GM19468 (cell line): ENCODE results near the gene MYRIP.
A peak's percentile ranks its signal among the peaks of the same experiment; 100 is the strongest.
"Not testable (repeated sequence)": the region's sequence is repeated elsewhere in the genome, so short reads cannot be mapped to it uniquely, and the experiment has no call there.

Experiments
- ATAC-seq: cut with Tn5 transposase; IDR thresholded peaks from one replicate; pipeline ENCODE4 v1.9.1; 2021; ENCODE audit warnings: mild to moderate bottlenecking, moderate library complexity, moderate number of reproducible peaks; ENCODE audit not compliant: unreplicated experiment; ENCODE audit errors: extremely low read depth

Gene MYRIP

DNA sequence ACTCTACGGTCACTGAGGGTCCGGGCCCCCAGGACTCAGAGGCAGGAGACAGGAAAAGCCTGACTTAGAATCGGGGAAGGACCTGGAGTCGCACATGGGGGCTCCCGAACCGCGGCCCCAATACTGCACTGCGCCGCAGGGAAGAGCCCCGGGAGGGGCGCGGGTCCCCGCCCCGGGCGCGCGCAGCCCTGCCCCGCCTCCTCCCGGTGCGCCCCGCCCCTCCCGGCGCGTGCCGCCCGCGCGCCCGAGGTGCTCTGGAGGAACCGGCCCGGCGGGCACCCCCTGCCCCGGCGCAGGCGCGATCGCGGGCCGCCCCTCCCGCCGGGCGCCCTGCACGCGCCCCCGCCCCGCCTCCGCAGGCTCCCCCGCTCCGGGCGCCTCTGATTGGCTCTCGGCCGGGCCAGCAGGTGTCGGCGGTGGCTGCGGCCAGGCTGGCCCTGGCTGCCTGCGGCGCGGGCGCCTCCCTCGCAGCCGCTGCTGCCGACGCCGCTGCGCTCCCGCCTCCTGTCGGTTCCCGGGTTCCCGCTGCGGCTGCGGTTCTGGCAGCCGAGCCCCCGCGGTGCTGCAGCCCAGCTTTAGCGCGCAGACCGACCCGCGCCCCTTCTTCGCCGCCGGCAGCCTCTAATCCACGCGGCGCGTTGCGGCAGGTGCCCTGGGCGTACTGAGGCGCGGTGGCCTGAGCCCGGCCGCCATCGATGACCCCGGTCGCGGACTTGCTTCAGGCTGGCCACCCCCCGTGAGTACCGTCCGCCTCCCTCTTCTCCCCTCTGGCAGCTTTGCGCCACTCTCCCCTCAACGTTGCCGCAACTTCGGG, at the start of gene MYRIP:
MYRIP (plus strand) TSS at position 429 of the 814 bp plus-strand sequence. CDS start 91,208 bp downstream, outside the sequence.
- ATAC-seq: peak; percentile 55

DNA sequence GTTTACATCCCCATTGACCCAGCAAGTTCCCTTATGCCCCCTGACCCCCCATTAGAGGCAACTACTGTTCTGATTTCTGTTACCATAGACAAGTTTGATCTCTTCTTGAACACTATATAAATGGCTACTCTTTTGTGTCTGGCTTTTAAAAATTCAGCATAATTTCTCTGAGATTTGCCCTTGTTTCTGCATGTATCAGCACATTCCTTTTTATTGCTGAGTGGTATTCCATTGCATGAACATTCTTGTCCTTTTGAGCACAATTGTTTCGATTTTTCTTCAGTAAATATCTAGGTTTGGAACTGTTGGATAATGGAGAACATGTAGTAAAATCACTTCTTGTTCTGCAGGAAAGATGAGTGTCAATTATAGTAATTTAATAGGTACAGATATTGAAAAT, 49.1 kb upstream of the MYRIP start:
- ATAC-seq: no peak

DNA sequence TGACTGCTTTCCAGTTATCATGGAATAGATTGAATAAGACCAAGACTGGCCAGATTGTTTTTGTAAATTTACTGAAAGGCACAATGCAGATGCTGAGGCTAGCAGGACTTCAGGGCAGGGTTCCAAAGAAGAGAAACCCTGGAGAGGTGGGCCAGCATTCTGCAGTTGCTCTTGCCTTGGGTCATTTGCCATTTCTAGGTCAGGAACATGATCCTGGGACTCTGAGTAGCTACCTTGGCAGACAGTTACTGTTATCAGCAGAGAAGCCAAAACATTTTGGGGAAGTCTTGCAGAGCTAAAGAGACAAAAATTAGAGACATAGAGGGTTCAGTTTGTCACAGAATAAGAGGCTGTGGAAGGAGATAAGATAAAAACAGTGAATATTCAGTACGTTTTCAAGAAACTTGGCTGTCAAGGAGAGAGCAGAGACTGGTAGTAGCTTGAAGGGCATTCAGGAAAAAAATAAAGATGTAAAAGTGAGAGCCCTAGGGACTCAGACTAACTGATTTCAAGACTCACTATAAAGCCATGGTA, 46.8 kb upstream of the MYRIP start:
- ATAC-seq: no peak

DNA sequence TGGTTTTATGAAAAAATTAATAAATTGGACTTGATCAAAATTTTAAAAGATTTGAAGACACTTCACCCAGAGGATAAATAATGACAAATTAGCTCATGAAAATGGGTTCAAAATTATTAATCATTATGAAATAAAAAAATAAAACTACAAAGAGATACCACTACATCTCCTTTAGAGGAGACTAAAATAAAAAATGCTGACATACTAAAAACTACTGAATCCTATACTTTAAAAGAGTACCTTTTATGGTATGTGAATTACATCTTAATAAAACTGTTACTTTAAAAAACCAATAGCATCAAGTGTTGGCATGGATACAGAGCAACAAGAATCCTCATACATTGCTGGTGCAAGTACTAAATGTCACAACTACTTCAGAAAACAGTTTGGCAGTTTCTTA, 46.0 kb upstream of the MYRIP start:
- no peak for ATAC-seq

DNA sequence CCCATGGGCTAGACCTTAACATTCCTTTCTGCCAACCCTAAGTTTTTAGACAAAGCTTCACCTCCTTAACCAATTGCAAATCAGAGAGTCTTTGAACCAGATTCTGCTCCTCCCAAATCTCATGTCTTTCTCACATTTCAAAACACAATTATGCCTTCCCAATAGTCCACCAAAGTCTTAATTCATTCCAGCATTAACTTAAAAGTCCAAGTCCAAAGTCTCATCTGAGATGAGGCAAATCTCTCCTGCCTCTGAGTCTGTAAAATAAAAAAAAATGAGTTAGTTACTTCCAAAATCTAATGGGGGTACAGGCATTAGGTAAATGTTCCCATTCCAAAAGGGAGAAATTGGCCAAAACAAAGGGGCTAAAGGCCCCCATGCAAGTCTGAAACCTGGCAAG, 43.8 kb upstream of the MYRIP start:
- ATAC-seq: no peak

DNA sequence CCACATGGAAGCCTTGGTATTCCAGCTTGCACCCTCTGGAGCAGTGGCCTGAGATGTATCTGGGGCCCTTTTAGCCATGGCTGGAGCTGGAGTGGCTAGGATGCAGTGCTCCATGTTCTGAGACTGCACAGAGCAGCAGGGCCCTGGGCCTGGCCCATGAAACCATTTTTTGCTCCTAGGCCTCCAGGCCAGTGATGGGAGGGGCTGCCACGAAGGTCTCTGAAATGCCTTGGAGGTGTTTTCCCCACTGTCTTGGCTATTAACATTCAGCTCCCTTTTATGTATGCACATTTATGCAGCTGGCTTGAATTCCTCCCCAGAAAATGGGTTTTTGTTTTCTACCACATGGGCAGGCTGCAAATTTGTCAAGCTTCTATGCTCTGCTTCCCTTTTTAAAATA, 43.0 kb upstream of the MYRIP start:
- no peak for ATAC-seq

DNA sequence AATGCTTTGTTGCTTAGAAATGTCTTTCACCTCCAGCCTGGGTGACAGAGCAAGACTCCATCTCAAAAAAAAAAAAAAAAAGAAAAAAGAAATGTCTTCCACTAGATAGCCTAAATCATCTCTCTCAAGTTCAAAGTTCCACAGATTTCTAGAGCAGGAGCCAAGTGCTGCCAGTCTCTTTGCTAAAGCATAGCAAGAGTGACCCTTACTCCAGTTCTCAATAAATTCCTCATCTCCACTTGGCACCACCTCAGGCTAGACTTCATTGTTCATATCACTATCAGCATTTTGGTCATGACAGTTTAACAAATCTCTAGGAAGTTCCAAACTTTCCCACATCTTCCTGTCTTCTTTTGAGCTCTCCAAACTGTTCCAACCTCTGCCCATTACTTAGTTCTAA, 42.5 kb upstream of the MYRIP start:
- ATAC-seq: not testable (repeated sequence)

DNA sequence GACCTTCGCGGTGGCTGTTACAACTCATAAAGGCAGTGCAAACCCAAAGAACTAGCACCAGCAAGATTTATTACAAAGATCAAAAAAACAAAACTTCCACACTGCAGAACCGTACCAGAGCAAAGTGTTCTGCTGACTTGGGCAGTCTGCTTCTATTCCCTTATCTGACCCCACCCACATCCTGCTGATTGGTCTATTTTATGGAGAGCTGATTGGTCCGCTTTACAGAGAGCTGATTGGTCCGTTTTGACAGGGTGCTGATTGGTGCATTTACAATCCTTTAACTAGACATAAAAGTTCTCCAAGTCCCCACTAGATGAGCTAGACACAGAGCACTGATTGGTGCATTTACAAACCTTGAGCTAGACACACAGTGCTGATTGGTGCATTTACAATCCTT, 31.2 kb upstream of the MYRIP start:
- not testable (repeated sequence) for ATAC-seq

DNA sequence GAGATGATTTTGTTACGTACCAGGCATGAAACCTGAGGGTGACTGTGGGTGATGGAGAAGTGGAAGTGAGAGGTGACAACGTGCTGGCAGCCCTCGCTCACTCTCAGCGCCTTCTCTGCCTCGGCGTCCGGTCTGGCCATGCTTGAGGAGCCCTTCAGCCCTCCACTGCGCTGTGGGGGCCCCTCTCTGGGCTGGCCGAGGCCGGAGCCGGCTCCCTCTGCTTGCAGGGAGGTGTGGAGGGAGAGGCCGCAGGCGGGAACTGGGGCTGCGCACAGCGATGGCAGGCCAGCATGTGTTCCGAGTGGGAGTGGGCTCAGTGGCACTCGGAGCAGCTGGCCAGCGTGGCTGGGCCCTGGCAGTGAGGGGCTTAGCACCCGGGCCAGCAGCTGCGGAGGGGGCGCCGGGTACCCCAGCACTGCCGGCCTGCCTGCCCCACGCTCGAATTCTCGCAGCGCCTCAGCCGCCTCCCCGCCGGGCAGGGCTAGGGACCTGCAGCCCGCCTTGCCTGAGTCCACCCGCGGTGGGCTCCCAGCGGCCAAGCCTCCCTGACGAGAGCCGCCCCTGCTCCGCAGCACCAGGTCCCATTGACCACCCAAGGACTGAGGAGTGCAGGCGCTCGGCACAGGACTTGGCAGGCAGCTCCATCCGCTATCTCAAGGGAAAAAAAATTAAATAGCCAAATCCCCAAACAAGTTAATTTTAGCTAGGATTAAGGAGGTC, 29.7 kb upstream of the MYRIP start:
- ATAC-seq: no peak

DNA sequence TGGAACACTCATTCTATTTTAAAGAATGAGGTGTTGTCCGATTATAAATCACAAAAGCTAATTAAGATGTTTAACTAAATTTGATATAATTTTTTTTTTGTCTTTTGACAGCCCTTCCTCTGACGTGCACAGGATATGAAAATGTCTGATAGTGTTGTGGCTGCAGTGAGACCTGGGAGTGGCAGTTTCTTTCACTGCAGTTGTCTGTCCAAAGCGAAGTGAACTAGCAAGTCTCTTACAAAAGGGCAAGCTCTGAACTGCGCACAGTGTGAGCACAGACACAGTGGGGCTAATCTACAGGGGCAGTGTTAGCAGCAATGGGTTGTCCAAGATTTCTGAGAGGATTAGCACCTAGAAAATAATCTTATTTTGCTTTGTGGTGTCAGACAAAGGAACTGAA, 29.1 kb upstream of the MYRIP start:
- no peak for ATAC-seq

DNA sequence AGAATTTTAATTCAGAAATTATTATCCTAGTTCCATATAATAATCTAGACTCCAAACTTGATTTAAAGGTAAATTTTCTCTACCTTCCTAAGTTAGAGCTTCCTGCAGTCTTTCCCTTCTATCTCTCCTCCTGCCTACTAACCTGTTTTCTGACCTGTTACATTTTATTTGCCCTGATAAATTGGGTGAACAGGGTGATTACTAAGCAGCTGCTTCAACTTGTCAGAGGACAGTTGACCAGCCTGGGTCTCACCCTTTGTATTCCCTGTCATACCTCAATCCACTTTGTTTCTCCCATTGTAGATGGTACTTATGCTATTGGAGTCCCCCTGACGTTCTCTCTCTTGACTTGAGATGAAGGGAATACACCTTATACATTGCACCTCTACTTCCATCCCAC, 28.4 kb upstream of the MYRIP start:
- no peak for ATAC-seq

DNA sequence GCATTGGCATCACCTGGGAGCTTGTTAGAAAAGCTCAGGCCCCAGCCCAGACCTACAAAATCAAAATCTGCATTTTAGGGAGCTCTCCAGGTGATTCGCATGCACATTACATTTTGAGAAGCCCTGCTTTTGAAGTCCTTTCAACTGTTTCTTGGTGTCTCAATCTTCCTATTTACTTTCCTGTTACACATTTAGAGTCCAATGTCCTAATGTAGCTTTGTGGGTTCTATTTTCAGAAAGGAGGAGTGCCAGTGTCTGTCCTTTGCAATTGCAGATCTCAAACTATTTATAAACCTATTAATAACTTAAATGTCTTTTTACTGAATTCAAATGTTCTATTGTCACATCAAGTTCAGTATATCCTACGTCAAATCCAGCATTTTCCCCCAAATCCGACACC, 27.8 kb upstream of the MYRIP start:
- ATAC-seq: no peak

DNA sequence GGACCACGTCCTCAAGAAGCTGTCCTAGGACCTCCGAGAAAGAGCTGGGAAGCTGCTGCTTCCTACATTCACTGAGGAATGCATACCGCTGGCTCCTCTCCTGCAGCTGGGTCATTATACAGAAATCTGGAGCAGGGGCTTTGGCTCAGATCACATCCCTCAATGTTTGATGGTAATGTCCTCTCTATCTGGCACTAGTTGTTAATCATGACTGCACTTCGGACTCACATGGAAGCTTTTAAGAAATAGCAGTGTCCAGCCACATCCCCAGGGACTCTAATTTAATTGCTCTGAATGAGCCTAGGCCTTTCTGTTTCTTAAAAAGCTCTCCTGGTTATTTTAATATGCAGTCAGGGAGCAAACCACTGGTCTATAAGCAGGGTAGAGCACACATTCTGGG, 25.7 kb upstream of the MYRIP start:
- ATAC-seq: no peak

DNA sequence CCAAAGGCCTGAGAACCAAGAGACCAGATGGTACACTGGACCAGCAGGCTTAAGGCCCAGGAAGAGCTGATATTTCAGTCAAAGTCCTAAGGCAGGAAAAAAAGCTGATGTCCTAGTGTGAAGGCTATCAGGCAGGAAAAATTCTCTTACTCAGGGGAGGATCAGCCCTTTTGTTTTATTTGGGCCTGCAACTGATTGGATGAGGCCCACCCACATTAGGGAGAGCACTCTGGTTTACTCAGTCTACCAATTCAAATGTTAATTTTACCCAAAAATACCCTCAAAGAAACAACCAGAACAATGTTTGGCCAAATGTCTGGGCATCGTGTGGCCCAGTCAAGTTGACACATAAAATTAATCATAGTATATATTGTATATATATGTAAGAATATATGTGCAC, 24.5 kb upstream of the MYRIP start:
- ATAC-seq: no peak

DNA sequence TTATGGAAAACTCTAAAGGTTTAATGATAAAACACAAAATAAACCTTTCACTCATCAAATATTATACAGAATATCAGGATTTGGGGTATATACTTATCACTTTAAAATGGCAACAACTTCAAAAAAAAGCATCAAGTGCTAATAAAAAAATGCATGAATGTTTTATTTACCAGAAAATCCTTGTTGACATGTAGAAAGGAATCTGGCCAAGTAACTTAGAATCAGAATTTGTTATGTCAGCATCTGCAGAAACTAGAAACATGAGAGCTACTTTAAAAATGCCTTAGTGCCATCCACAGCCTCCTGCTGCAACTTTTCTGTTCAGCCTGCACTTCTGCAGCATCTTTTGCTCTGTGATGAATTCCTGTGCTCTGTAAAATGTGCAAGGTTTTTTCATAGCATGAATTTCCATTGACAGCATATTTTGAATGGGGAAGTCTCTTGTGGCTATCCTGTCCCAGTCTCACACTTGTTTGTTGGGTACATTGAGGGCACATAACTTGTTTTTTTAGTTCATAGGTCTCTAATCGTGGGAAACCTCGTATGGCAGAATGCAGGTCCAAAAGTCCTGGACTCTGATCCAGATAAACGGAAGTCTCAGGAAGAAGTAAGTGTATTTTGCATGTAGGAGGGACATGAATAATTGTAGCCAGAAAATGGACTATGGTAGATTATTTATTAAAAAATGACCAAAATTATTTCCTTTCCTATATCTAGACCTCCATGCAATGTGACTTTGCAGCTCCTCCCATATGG, 21.1 kb upstream of the MYRIP start:
- no peak for ATAC-seq

DNA sequence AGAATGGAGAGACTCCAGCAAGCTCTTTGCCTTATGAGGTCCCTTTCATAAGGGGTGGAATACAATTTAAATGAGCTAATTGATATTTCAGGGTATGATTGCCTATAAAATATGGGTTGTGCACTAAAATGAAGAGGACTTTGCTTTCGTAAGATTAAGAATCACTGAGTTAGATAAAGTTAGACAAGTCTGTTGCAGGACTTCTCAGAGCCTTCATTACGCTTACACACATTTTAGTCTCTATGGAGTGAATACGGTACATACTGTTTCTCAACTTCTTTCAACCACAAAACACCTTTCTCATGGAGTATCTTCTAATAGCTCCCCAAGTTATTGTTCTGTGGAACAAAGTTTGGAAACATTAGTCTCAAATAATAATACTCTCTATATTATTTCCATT, 17.8 kb upstream of the MYRIP start:
- ATAC-seq: no peak

DNA sequence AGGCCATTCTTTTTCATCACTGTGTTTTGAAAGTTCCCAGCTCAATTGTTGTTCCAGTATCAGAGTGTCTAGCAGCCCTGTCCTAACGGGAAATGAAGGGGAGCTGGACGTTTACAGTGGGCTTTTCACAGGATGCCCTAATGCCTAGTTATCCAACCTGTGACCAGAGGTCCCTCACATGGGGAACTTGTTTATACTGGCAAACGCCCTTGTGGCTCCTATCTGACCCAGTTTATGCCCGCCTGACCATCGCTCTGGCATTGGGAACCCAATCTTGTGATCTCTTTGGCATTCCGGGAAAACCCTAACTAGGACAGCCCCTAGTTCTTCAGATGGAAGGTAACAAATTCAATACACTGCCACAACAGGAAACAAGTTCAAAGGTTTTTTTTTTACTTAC, 14.5 kb upstream of the MYRIP start:
- ATAC-seq: no peak

DNA sequence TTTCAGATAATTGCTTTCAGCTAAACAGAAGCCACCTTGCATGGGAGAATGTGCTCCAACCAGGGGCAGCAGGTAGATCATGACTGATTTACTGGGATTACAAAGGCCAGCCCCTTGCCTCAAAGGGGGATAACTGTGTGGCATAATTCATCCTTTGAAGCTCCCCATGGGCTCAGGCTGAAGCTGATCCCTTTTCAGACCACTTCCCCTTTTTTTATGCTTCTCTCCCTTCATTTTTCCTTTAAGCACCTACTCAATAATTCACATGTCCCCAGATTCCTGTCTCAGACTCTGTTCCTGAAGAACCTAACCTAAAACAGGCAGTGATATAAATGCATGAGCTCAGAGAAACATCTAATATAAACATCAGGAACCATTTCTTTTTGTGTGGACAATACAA, 8.2 kb upstream of the MYRIP start:
- no peak for ATAC-seq

DNA sequence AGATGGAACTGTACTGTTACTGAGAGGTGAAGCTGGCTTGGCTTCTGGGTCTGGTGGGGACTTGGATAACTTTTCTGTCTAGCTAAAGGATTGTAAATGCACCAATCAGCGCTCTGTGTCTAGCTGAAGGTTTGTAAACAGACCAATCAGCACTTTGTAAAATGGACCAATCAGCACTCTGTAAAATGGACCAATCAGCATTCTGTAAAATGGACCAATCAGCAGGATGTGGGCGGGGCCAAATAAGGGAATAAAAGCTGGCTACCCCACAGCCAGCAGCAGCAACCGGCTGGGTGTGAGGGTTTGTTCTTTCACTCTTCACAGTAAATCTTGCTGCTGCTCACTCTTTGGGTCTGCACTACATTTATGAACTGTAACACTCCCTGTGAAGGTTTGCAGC, 6.9 kb upstream of the MYRIP start:
- not testable (repeated sequence) for ATAC-seq

DNA sequence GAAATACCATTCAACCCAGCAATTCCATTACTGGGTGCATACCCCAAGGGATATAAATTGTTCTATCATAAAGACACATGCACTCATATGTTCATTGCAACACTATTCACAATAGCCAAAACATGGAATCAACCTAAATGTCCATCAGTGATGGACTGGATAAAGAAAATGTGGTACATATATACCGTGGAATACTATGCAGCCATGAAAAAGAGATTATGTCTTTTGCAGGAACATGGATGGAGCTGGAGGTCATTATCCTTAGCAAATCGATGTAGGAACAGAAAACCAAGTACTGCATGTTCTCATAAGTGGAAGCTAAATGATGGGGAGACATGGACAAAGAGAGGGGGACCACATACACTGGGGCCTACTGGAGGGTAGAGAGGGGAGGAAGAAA, 5.5 kb upstream of the MYRIP start:
- ATAC-seq: no peak

DNA sequence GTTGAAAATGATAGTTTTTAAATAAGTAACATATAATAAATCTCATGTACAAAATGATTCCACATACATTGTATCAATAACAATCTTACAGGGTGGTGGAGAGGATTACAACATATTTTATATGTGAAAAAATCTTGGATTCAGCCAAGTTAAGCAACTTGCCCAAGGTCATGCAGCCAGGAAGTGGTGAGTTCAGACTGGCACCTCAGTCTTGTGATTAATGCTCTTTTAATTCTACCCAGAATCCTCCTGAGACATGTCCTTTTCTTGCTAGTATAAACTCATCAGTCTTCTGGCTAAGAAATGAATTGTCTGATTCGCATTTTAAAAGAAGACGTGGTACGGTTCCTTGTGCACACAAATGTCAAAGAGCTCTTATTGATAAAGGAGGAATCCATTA, 4.5 kb upstream of the MYRIP start:
- no peak for ATAC-seq
